B cell (primary cell): ENCODE measurements around the gene FLRT1. TPM values are rescaled to one million over a fixed set of nuclear protein-coding genes. Genes with fewer than 3 reads are reported as not detected.

Experiments used
- ATAC-seq: fragments of 200-7000 bp; cut with Tn5 transposase; one replicate; pipeline ENCODE4 v1.10.0; 2021; ENCODE audit warnings: low read depth, mild to moderate bottlenecking, moderate number of reproducible peaks, moderate library complexity
- CTCF ChIA-PET: fragments of 350-600 bp; sonication (Branson Sonifier 250); formaldehyde crosslinking; loops from one replicate; lab custom pipeline; 2021; ENCODE audit warnings: antibody characterized with exemption, inconsistent platforms; lab: Charles Lee
- POLR2A ChIA-PET: fragments of 350-600 bp; sonication (Branson Sonifier 250); formaldehyde crosslinking; loops from one replicate; lab custom pipeline; 2021; ENCODE audit warnings: antibody characterized with exemption; lab: Charles Lee
- DNase-seq: peaks from one replicate; pipeline ENCODE4 v3.0.0; 2013
- H2AFZ ChIP-seq: 2 replicates; pipeline ENCODE4 v1.6.1; 2012; ENCODE audit warnings: mild to moderate bottlenecking, low read depth, low read length; ENCODE audit not compliant: insufficient read depth, poor library complexity, severe bottlenecking
- H3K27ac ChIP-seq, 2 donors: 1 replicate in 1 of 2; 2 replicates in 1 of 2; pipeline ENCODE4 v1.5.1; 2012 to 2013; ENCODE audit warnings: low read length in 2 of 2, mild to moderate bottlenecking in 2 of 2, moderate library complexity in 1 of 2
- H3K27me3 ChIP-seq, 4 experiments: fragments of 200-600 bp in 1 of 4; sonication (generic) in 1 of 4; replicated peaks in 1 of 4; 1 replicate in 2 of 4; 2 replicates in 2 of 4; pipeline versions ENCODE4 v1.6.1 to v1.7.0; 2013 to 2016; ENCODE audit warnings: low read length in 3 of 4, mild to moderate bottlenecking in 2 of 4, mixed read lengths in 1 of 4, moderate library complexity in 1 of 4; ENCODE audit not compliant: insufficient read depth in 4 of 4, control insufficient read depth in 3 of 4; ENCODE audit errors: control extremely low read depth in 1 of 4
- H3K36me3 ChIP-seq, 2 experiments: replicated peaks in 1 of 2; 1 replicate in 1 of 2; 2 replicates in 1 of 2; pipeline versions ENCODE4 v1.6.1 to v1.7.1; 2013; ENCODE audit warnings: low read length in 1 of 2; ENCODE audit not compliant: insufficient read depth in 2 of 2, control insufficient read depth in 1 of 2; ENCODE audit errors: control extremely low read depth in 1 of 2, extremely low read depth in 1 of 2
- H3K4me1 ChIP-seq, 2 donors: fragments of 200-600 bp in 1 of 2; sonication (generic) in 1 of 2; 1 replicate in 1 of 2; 2 replicates in 1 of 2; pipeline versions ENCODE4 v1.5.1 to v1.6.1; 2013 to 2017; ENCODE audit warnings: low read length in 2 of 2; ENCODE audit not compliant: control insufficient read depth in 2 of 2, insufficient read depth in 2 of 2
- H3K4me2 ChIP-seq: replicated peaks from 2 replicates; pipeline ENCODE3; 2012; ENCODE audit warnings: mild to moderate bottlenecking, low read depth, low read length; ENCODE audit not compliant: poor library complexity, severe bottlenecking
- H3K4me3 ChIP-seq, 5 experiments: fragments of 200-600 bp in 1 of 5; sonication (generic) in 1 of 5; 1 replicate in 3 of 5; 2 replicates in 2 of 5; pipeline versions ENCODE4 v1.5.1 to v1.7.0; 2011 to 2016; ENCODE audit warnings: low read length in 4 of 5, mild to moderate bottlenecking in 4 of 5, low read depth in 2 of 5, control low read depth in 1 of 5, moderate library complexity in 1 of 5; ENCODE audit not compliant: insufficient read depth in 1 of 5; ENCODE audit errors: control extremely low read depth in 1 of 5, extremely low read depth in 1 of 5
- H3K79me2 ChIP-seq: fragments of 200-600 bp; sonication (generic); one replicate; pipeline ENCODE4 v1.6.0; 2016; ENCODE audit warnings: low read length; ENCODE audit not compliant: control insufficient read depth, insufficient read depth
- H3K9ac ChIP-seq: fragments of 200-600 bp; sonication (generic); 2 replicates; pipeline ENCODE4 v1.6.1; 2017; ENCODE audit warnings: mild to moderate bottlenecking, low read length, moderate library complexity
- H3K9me3 ChIP-seq, 3 donors: one replicate each; pipeline versions ENCODE4 v1.6.1 to v1.7.1; 2013; ENCODE audit warnings: low read length in 2 of 3; ENCODE audit not compliant: control insufficient read depth in 2 of 3, insufficient read depth in 1 of 3; ENCODE audit errors: control extremely low read depth in 1 of 3
- H4K20me1 ChIP-seq: 2 replicates; pipeline ENCODE4 v1.6.0; 2012; ENCODE audit warnings: mild to moderate bottlenecking, low read length; ENCODE audit not compliant: insufficient read depth, control insufficient read depth, poor library complexity, severe bottlenecking
- H3K27ac Mint-ChIP-seq: one replicate; pipeline ENCODE4 v1.8.0; 2021; ENCODE audit warnings: mixed read lengths
- H3K27me3 Mint-ChIP-seq: one replicate; pipeline ENCODE4 v1.8.0; 2021; ENCODE audit warnings: mixed read lengths
- H3K4me1 Mint-ChIP-seq: one replicate; pipeline ENCODE4 v1.8.0; 2021; ENCODE audit warnings: mixed read lengths
- H3K4me3 Mint-ChIP-seq: one replicate; pipeline ENCODE4 v1.8.0; 2021; ENCODE audit warnings: mixed read lengths
- H3K9me3 Mint-ChIP-seq: one replicate; pipeline ENCODE4 v1.8.0; 2022; ENCODE audit warnings: mixed read lengths; ENCODE audit not compliant: insufficient read depth
- CTCF ChIP-seq: fragments of 200-600 bp; IDR thresholded peaks from one replicate; pipeline ENCODE4 v1.8.0; 2022; ENCODE audit warnings: antibody characterized with exemption, mild to moderate bottlenecking
- EZH2 ChIP-seq: IDR thresholded peaks from 2 replicates; pipeline ENCODE4 v1.6.1; 2012; ENCODE audit warnings: borderline replicate concordance, low read depth, mild to moderate bottlenecking, moderate library complexity, low read length; ENCODE audit not compliant: insufficient read depth, poor library complexity, severe bottlenecking
- WGBS: methylation state at CpG from one replicate; pipeline ENCODE4 v1.1.5; 2013; ENCODE audit warnings: missing lambda C conversion rate; ENCODE audit not compliant: insufficient coverage; 5-methylcytosine and 5-hydroxymethylcytosine counted together
- intact Hi-C: fragments of 100-400 bp; cut with micrococcal nuclease; formaldehyde crosslinking; loops from one replicate; pipeline ENCODE4 v1.10.0; 2022
- polyA plus RNA-seq: library from polyadenylated mRNA; depleted of rRNA; stranded (reverse); fragments of >200 nt; gene quantifications from 2 replicates; pipeline ENCODE4 v1.2.3, GENCODE V29; 2012
- total RNA-seq, 2 donors: library from RNA; stranded (reverse); fragments of 120-200 nt in 1 of 2; gene quantifications; 1 replicate in 1 of 2; 2 replicates in 1 of 2; pipeline versions ENCODE4 v1.2.3 to v1.2.4, GENCODE V29; 2013 to 2022

FLRT1 gene
- total and polyA plus RNA-seq, 2 donors (not counting 1 experiment from before 2014, with no cell fraction given) = not detected

GRCh38 chr11:64017945-64018224 lies 17.8 kb upstream of the FLRT1 start:
- Histone ChIP-seq H3K4me1 (no peaks in the 10 kb centered on the region), H3K9ac (no peak overlapping the region), H3K27me3 (no peaks in the 10 kb centered on the region), H3K27ac (no peak overlapping the region), H3K9me3 (no peaks in the 10 kb centered on the region), H2AFZ (no peak overlapping the region), H3K79me2 (no peaks in the 10 kb centered on the region), H3K4me2 (no peak overlapping the region), H3K4me3 (no peak overlapping the region), H3K36me3 (no peaks in the 10 kb centered on the region), H4K20me1 (no peaks in the 10 kb centered on the region)
- TF ChIP-seq EZH2 (no peak), CTCF (no peak)
- no peak for ATAC-seq
- CTCF ChIA-PET = no interaction called here
- Mint-ChIP-seq H3K4me3 (no peak overlapping the region), H3K4me1 (no peaks in the 10 kb centered on the region), H3K9me3 (no peaks in the 10 kb centered on the region), H3K27me3 (no peaks in the 10 kb centered on the region), H3K27ac (no peak overlapping the region)
- POLR2A ChIA-PET = no interaction called here
- DNase-seq = no peak
- WGBS = 92% methylated on average over 7 of the region's 7 CpGs
- intact Hi-C loops = no loop called here

- intact Hi-C loops = no loop called here
- no peaks in the 10 kb centered on the region for H3K27me3 ChIP-seq
- no peak for DNase-seq
- no peak overlapping the region for H3K27ac Mint-ChIP-seq
- H3K27ac ChIP-seq = no peak overlapping the region
- no peak for TF ChIP-seq CTCF
- TF ChIP-seq EZH2 = no peak
- H3K4me3 Mint-ChIP-seq = no peak overlapping the region
- no peak overlapping the region for H3K4me2 ChIP-seq
- H3K4me3 ChIP-seq = no peak overlapping the region
- ATAC-seq = no peak
- CTCF ChIA-PET = interaction anchor here (0.9 kb wide), 1 partner anchor 18 kb away, joined by 3 read pairs; no protein-coding TSS in a partner anchor
- H3K9me3 ChIP-seq = no peaks in the 10 kb centered on the region
- no peaks in the 10 kb centered on the region for H3K4me1 Mint-ChIP-seq
- H3K9me3 Mint-ChIP-seq = no peaks in the 10 kb centered on the region
- no peaks in the 10 kb centered on the region for H3K36me3 ChIP-seq
- H3K79me2 ChIP-seq = no peaks in the 10 kb centered on the region
- no peak overlapping the region for H3K9ac ChIP-seq
- no peaks in the 10 kb centered on the region for H4K20me1 ChIP-seq
- no peak overlapping the region for H2AFZ ChIP-seq
- H3K27me3 Mint-ChIP-seq = no peaks in the 10 kb centered on the region
- POLR2A ChIA-PET = no interaction called here
- WGBS = 91% methylated on average over 8 of the region's 8 CpGs
- no peaks in the 10 kb centered on the region for H3K4me1 ChIP-seq
Measured at GRCh38 chr11:64018310-64018709, 17.4 kb upstream of the FLRT1 start.
